Left lung (tissue), 10 donors: ENCODE data around the gene KIF26B. TPM values are rescaled to one million over a fixed set of nuclear protein-coding genes. Genes with fewer than 3 reads are reported as not detected.

Experiments used
- ATAC-seq: fragments of 200-7000 bp; cut with Tn5 transposase; one replicate; pipeline ENCODE4 v1.9.1; 2020; ENCODE audit warnings: moderate library complexity
- DNase-seq, 4 donors: peaks; one replicate each; pipeline ENCODE4 v3.0.0-alpha.2; 2013 to 2020
- H3K27ac ChIP-seq, 2 donors: fragments of 200-600 bp; sonication (generic) in 1 of 2; one replicate each; pipeline versions ENCODE4 v1.5.0 to v1.8.0; 2020 to 2021
- H3K27me3 ChIP-seq, 2 donors: fragments of 200-600 bp; sonication (generic) in 1 of 2; one replicate each; pipeline versions ENCODE4 v1.5.0 to v1.8.0; 2020 to 2021
- H3K36me3 ChIP-seq, 2 donors: fragments of 200-600 bp; sonication (generic) in 1 of 2; one replicate each; pipeline versions ENCODE4 v1.5.0 to v1.8.0; 2020 to 2021
- H3K4me1 ChIP-seq, 2 donors: fragments of 200-600 bp; one replicate each; pipeline ENCODE4 v1.8.0; 2021
- H3K4me3 ChIP-seq, 2 donors: fragments of 200-600 bp; sonication (generic) in 1 of 2; one replicate each; pipeline versions ENCODE4 v1.5.0 to v1.8.0; 2020 to 2021; ENCODE audit warnings: mild to moderate bottlenecking in 1 of 2
- H3K9me3 ChIP-seq, 2 donors: fragments of 200-600 bp; sonication (generic) in 1 of 2; one replicate each; pipeline versions ENCODE4 v1.5.0 to v1.8.0; 2020 to 2021
- intact Hi-C, 2 donors: fragments of 100-400 bp; cut with DNase I; formaldehyde crosslinking; loops; one replicate each; pipeline versions ENCODE4 v1.11.2 to v1.14.2; 2022
- polyA plus RNA-seq, 6 donors: library from polyadenylated mRNA; unstranded; fragments of 120-200 nt; gene quantifications; one replicate each; pipeline ENCODE4 v1.2.1, GENCODE V29; 2013; ENCODE audit not compliant: insufficient read length in 6 of 6
- total RNA-seq, 2 donors: library from RNA; stranded (reverse); fragmentation: NEBNext Ultra II Directional; extraction: Animal tissue kit (Norgen Biotek cat#: 25700); gene quantifications; one replicate each; pipeline ENCODE4 v1.2.1, GENCODE V29; 2021
- TF ChIP-seq, protein P1 (sequence below), 2 donors: fragments of 200-600 bp; sonication (generic) in 1 of 2; IDR thresholded peaks; one replicate each; pipeline versions ENCODE4 v1.5.0 to v1.8.0; 2021; ENCODE audit warnings: antibody characterized with exemption in 2 of 2
- donor health status: DM: no; HTN: yes; CAD: no.
- donor health status: DM: no; HTN: no; CAD: no.

Gene KIF26B
- total and polyA plus RNA-seq, 8 donors = 3.9 to 28.3 (median 6.5) TPM

DNA sequence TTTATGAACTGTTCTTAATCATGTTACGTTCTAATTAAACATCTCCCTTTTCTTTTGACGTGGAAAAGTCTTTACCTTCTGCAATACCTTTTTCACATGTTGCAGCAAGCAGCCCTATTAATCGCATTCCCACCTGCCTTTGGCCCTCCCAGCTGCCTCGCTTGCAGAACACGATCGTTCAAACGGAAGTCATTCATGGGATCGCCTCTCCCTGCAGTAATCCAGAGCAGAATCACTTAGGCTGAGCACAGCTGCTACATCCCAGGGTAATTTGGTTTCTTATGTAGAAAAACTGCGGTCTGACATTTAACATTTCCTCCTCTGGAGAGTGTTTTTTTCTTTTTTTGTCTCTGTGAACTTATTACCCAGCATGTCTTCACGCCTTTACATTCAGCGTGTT lies 206.3 kb downstream of the KIF26B start:
- TF ChIP-seq, protein P1, sequence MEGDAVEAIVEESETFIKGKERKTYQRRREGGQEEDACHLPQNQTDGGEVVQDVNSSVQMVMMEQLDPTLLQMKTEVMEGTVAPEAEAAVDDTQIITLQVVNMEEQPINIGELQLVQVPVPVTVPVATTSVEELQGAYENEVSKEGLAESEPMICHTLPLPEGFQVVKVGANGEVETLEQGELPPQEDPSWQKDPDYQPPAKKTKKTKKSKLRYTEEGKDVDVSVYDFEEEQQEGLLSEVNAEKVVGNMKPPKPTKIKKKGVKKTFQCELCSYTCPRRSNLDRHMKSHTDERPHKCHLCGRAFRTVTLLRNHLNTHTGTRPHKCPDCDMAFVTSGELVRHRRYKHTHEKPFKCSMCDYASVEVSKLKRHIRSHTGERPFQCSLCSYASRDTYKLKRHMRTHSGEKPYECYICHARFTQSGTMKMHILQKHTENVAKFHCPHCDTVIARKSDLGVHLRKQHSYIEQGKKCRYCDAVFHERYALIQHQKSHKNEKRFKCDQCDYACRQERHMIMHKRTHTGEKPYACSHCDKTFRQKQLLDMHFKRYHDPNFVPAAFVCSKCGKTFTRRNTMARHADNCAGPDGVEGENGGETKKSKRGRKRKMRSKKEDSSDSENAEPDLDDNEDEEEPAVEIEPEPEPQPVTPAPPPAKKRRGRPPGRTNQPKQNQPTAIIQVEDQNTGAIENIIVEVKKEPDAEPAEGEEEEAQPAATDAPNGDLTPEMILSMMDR (IDR thresholded peaks at IDR 0.05) = no peak
- DNase-seq (no peak), ATAC-seq (no peak)
- Histone ChIP-seq H3K27me3 (no peaks in the 10 kb centered on the region), H3K27ac (no peak overlapping the region), H3K9me3 (no peaks in the 10 kb centered on the region), H3K4me3 (no peak overlapping the region), H3K4me1 (no peaks in the 10 kb centered on the region), H3K36me3 (no peaks in the 10 kb centered on the region)
- intact Hi-C loops = no loop called here

DNA sequence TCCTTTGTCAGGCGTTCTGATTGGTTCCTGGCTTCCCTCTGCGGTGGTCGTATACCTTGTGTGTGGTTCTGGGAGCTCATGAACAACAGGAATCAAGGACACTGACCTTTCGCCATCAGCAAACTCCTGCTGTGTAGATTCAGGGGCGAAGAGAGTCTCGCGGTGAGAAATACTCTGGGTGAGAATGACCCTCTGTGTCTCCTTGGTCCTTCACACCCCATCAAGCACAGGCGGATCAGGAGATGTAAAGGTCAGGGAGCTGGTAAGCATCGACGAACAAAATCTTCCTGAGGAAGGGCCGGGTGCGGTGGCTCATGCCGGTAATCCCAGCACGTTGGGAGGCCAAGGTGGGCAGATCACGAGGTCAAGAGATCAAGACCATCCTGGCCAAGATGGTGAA lies 207.2 kb downstream of the KIF26B start:
- no peak for DNase-seq
- H3K36me3 ChIP-seq = no peaks in the 10 kb centered on the region
- H3K4me1 ChIP-seq = no peaks in the 10 kb centered on the region
- H3K27ac ChIP-seq = no peak overlapping the region
- H3K9me3 ChIP-seq = no peaks in the 10 kb centered on the region
- intact Hi-C loops = no loop called here
- H3K4me3 ChIP-seq = no peak overlapping the region
- TF ChIP-seq, protein P1 (IDR thresholded peaks at IDR 0.05) = no peak
- ATAC-seq = no peak
- no peaks in the 10 kb centered on the region for H3K27me3 ChIP-seq

DNA sequence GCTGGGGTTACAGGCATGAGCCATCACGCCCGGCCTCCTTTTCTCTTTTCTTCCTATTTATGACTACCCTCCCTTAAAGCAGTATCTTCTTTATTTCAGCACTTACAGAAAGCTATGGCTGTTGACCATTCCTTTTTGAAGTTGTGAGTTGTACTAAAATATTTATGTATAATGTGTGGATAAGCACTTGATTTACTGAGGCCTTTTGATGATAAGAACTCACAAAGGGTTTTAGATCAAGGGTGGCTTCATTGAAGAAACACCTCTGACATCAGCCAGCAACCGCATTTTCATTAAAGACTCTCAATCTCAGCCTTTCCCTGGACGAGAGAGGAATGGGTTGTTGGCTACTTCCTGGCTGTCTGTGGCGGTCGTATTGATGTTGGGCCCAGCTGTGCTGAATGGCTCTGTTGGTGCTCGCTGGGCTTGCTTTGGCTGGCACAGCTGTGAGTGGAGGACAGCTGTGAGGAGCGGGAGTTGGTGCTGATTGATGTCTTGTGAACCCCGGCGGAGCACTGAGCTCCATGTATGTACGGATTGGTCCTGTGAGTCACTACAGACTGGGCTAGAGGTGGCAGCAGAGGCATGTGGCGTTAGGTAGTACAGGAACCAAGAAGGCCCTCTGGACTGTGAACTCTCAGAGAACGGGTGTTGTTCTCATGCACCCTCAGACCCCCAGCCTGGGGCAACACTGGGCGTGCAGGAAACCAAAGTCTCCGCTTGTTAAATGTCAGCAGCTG lies 208.8 kb downstream of the KIF26B start:
- H3K27me3 ChIP-seq = no peaks in the 10 kb centered on the region
- peak in 1 of 4 donors; percentile 28 for DNase-seq
- no peak overlapping the region for H3K4me3 ChIP-seq
- no peaks in the 10 kb centered on the region for H3K36me3 ChIP-seq
- TF ChIP-seq, protein P1 (IDR thresholded peaks at IDR 0.05) = no peak
- no peak overlapping the region for H3K27ac ChIP-seq
- H3K9me3 ChIP-seq = no peaks in the 10 kb centered on the region
- no peaks in the 10 kb centered on the region for H3K4me1 ChIP-seq
- no peak for ATAC-seq
- intact Hi-C loops = no loop called here

- DNase-seq (no peak), ATAC-seq (no peak)
- no peaks in the 10 kb centered on the region for H3K9me3 ChIP-seq
These were observed 210.6 kb downstream of the KIF26B start for GRCh38 chr1:245365095-245366020.

More at GRCh38 chr1:245365095-245366020, 210.6 kb downstream of the KIF26B start:
- H3K27ac ChIP-seq = no peak overlapping the region
- no peak overlapping the region for H3K4me3 ChIP-seq
- TF ChIP-seq, protein P1 (IDR thresholded peaks at IDR 0.05) = no peak
- H3K4me1 ChIP-seq = no peaks in the 10 kb centered on the region
- H3K36me3 ChIP-seq = no peaks in the 10 kb centered on the region
- H3K27me3 ChIP-seq = no peaks in the 10 kb centered on the region
- intact Hi-C loops = no loop called here
